ENCODE results near the gene SLC8A2.
A peak's percentile ranks its signal among the peaks of the same experiment; 100 is the strongest.
"Not testable (repeated sequence)": the region's sequence is repeated elsewhere in the genome, so short reads cannot be mapped to it uniquely, and the experiment has no call there.

Gene SLC8A2

DNA sequence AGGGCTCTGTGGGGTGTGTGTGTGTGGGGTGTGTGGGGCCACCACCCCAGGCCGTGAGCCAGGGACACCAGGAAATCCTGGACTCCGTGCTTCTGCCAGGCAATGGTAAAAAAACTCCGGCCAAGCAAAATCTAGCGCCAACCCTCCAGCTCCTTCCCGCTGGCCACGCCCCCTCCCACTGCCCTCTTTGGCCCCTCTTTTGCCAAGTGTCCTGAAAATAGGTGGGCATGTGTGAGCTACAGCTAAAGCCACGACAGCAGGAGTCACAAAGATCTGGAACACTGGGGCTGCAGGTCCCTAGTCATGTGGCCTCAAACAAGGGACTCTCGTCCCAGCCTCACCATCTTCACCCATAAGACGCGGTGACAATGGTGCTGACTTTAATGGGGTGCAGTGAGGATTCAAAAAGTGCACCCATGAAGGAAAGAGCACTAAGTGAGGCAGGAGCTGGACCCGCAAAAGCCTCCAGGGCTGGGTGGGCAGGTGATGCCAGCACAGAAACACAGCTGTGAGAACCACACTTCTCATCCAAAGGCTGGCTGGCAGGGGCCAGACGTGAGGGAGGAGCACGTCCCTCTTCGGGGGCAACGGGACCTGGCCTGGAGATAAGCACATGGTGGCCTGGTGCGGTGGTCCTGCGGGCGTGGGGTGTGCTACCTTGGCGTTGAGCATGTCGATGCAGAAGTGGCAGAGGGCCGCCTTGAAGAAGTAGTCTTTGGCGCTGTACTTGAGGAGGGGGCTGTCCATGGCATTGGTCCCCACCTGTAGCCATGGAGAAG is 19.9 kb upstream of the SLC8A2 start:
- TF ChIP-seq, protein P1, sequence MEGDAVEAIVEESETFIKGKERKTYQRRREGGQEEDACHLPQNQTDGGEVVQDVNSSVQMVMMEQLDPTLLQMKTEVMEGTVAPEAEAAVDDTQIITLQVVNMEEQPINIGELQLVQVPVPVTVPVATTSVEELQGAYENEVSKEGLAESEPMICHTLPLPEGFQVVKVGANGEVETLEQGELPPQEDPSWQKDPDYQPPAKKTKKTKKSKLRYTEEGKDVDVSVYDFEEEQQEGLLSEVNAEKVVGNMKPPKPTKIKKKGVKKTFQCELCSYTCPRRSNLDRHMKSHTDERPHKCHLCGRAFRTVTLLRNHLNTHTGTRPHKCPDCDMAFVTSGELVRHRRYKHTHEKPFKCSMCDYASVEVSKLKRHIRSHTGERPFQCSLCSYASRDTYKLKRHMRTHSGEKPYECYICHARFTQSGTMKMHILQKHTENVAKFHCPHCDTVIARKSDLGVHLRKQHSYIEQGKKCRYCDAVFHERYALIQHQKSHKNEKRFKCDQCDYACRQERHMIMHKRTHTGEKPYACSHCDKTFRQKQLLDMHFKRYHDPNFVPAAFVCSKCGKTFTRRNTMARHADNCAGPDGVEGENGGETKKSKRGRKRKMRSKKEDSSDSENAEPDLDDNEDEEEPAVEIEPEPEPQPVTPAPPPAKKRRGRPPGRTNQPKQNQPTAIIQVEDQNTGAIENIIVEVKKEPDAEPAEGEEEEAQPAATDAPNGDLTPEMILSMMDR (IDR thresholded peaks at IDR 0.05; ENCODE audit: extremely low read depth, missing control alignments), result no peak
- no peak for DNase-seq (ENCODE audit: low spot score)

DNA sequence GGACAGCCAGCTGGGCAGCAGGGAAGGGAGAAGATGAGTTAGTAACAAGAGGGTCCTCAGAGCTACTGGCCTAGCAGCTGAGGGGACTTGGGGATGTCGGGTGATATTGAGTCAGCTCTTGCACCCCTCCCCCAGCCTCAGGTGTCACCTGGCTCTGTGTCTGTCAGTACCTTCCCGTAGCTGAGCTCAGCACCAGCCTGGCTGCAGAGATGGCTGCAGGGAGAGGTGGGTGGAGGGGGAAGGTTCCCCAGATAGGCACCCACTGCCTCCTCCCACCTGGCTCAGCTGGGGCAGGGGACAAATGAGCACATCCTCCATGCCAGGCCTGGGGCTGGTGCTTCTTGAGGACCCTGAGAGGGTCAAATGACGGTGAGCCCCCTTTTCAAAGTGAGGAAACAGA is 19.2 kb upstream of the SLC8A2 start:
- no peak for DNase-seq (ENCODE audit: low spot score)
- TF ChIP-seq, protein P1 (IDR thresholded peaks at IDR 0.05; ENCODE audit: extremely low read depth, missing control alignments), result no peak

DNA sequence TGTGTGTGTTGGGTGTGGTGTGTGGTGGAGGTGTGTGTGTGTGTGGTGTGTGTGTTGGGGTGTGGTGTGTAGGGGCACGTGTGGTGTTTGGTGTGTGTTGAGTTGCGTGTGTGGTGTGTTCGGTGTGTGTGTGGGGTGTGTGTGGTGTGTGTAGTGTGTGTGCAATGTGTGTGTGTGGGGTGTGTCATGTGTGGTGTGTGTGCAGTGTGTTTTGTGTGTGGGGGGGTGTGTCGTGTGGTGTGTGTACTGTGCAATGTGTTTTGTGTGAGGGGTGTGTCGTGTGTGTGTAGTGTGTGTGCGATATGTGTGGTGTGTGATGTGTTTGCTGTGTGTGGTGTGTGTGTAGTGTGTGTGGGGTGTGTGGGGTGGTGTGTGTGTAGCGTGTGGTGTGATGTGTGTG is 18.3 kb upstream of the SLC8A2 start:
- TF ChIP-seq, protein P1 (IDR thresholded peaks at IDR 0.05; ENCODE audit: extremely low read depth, missing control alignments), result no peak
- no peak for DNase-seq (ENCODE audit: low spot score)

DNA sequence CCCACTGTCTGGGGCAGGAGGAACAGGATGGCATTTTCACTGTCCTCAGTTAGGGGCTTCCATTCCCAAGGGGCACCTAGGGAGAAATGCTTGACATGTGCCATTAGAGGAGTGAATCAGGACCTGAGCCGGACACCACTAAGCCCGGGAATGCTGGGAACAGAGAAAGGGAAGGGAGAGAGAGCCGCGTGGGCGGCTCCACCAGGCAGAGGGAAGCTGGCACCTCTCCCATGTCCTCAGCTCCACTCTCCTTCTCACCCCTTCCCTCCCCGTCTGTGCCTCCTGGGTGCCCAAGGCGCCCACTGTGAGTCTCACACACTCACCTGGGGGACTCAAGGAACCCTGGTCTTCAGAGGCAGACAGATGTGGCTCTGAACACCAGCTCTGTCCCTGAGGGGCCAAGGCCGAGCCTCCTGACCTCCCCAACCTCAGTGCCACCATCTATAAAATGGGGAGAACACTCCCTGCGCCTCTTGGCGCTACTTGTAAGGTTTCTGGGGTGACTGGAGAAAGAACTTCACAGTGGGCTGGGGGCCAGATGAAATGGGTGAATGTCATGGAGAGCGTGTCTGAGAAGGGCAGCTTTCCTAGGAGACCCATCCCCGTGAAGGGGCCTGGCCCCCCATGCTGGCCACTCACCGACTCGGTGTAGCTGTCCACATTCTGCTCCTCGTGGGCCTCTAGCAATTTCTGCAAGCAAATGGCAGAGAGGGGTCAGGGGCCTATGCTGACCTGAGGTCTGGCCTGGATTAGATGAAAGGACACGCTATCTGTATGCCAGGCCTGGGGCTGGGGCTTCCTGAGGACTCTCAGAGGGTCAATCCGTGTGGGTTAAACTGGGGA is 17.6 kb upstream of the SLC8A2 start:
- DNase-seq (ENCODE audit: low spot score), result no peak
- TF ChIP-seq, protein P1 (IDR thresholded peaks at IDR 0.05; ENCODE audit: extremely low read depth, missing control alignments), result no peak

DNA sequence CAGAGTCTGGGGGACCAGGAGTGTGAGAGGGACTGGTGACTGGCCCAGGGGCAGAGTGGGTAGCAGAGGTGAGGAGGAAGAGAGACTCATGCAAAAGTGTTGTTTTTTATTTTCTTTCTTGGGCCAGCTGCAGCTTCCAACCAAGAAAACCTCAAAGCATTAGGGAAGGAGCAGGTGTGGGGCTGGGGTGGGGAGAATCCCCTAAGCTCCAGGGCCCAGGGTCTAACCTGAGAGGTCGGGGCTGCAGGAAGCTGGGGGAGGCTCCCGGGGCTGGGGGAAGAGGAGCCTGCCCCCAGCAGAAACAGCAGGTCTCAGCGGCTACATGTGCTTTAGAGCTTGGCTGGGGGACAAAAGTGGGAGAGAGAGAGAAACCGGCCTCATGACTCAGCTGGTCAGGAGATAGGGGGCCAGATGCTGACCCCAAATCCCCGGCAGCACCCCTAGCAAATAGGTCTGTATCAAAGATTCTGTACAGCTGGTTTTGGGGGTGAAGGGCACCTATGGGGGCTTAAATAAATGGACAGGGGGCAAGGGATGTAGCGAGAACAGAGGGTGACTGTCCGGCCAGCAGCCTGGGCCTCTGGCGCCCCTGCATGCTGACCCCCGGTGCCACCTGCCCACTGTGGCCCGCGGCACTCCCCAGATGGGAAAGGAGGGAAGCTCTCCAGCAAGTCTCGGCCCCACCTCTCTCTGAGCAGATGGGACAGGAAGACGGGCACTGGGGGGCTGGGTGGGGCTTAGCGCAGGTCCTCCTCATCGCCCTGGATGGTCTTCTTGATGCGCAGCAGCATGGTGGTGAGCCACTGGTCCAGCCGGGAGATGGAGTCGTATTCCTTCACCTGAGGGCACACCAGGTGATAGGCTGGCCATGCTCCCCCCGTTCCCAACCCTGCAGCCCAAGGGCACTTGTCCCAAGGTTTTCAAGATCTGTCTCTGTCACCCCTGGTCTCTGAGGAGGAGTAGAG is 16.1 kb upstream of the SLC8A2 start:
- peak; percentile 52 for DNase-seq (ENCODE audit: low spot score)
- TF ChIP-seq, protein P1 (IDR thresholded peaks at IDR 0.05; ENCODE audit: extremely low read depth, missing control alignments), result no peak

DNA sequence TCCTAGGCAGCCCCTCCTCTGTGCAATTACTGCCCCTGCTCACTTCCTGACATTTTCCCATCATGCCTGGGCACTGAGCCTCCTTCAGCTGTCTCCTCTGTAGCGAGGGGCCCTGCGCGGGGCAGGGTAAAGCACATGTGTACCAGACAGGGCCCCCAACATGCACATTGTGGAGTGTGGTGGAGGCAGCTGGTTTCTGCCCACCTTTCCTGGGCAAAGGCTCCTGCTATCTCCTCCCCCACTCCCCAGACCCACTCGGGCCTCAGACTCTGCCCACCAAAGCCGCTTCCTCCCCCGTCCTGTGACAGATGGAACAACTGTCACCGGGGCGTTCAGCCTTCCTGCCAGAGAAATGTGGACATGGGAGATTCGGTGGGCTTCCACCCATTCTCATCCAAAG is 15.2 kb upstream of the SLC8A2 start:
- no peak for DNase-seq (ENCODE audit: low spot score)
- TF ChIP-seq, protein P1 (IDR thresholded peaks at IDR 0.05; ENCODE audit: extremely low read depth, missing control alignments), result no peak

DNA sequence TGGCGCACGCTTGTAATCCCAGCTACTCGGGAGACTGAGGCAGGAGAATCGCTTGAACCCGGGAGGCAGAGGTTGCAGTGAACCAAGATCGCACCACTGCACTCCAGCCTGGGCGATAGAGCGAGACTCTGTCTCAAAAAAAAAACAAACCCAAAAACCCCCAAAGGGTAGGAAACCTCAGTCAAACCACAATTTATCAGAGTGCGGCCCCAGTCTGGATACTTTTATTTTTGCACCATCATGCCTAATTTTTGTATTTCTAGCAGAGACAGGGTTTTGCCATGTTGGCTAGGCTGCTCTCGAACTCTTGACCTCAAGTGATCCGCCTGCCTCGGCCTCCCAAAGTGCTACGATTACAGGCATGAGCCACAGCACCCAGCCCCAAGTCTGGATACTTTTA is 14.5 kb upstream of the SLC8A2 start:
- DNase-seq (ENCODE audit: low spot score), result not testable (repeated sequence)
